Measurements from ENCODE around the gene TBX1.

GRCh38 chr22:19806213-19807160 lies 45.9 kb downstream of the TBX1 start:
- TF ChIP-seq CTCF (IDR thresholded peaks at IDR 0.05; ENCODE audit: low read depth, low read length) (no peak), POLR2A (IDR thresholded peaks at IDR 0.05; ENCODE audit: extremely low read depth, insufficient read length) (no peak), MYC (IDR thresholded peaks at IDR 0.05; ENCODE audit: low read depth, low read length) (no peak), MAX (IDR thresholded peaks at IDR 0.05; ENCODE audit: low read depth, low read length) (no peak)

Measured in NB4 (cell line).